HepG2 (cell line): Measurements from ENCODE around the gene COBL. TPM values are rescaled to one million over a fixed set of nuclear protein-coding genes. Genes with fewer than 3 reads are reported as not detected.

ENCODE experiments used
- ATF7-NPFF ChIP-seq: sonication (generic); formaldehyde crosslinking; IDR thresholded peaks from 2 replicates; pipeline ENCODE4 v1.8.1; 2023; ENCODE audit warnings: mild to moderate bottlenecking, low read depth, missing genetic modification reagents, moderate library complexity
- CBX2 ChIP-seq, 2 experiments: fragments of 200-600 bp in 1 of 2; sonication (generic); formaldehyde crosslinking in 1 of 2; IDR thresholded peaks; 2 replicates each; pipeline versions ENCODE4 v1.7.0 to v1.8.1; 2018 to 2022; ENCODE audit warnings: low read depth in 2 of 2, low read length in 1 of 2, mild to moderate bottlenecking in 1 of 2, missing genetic modification reagents in 1 of 2
- HNF1A ChIP-seq, 2 experiments: sonication (generic) in 1 of 2; formaldehyde crosslinking in 1 of 2; IDR thresholded peaks; 2 replicates each; pipeline versions ENCODE4 v1.4.0 to v1.6.1; 2016 to 2020; ENCODE audit warnings: borderline replicate concordance in 1 of 2, low read depth in 1 of 2, mild to moderate bottlenecking in 1 of 2, missing genetic modification reagents in 1 of 2
- HNRNPL ChIP-seq: fragments of 200-400 bp; formaldehyde crosslinking; IDR thresholded peaks from 2 replicates; pipeline ENCODE4 v1.6.1; 2017; ENCODE audit warnings: mild to moderate bottlenecking, low read depth, low read length
- JUNB ChIP-seq: sonication (generic); formaldehyde crosslinking; IDR thresholded peaks from 2 replicates; pipeline ENCODE4 v1.8.0; 2022; ENCODE audit warnings: missing genetic modification reagents, mild to moderate bottlenecking, borderline replicate concordance
- KDM1A ChIP-seq: IDR thresholded peaks from 2 replicates; pipeline ENCODE4 v1.6.1; 2016; ENCODE audit warnings: missing compliant biosample characterization
- MEF2D ChIP-seq: sonication (generic); formaldehyde crosslinking; IDR thresholded peaks from 2 replicates; pipeline ENCODE4 v1.5.1; 2020; ENCODE audit warnings: mild to moderate bottlenecking, missing genetic modification reagents
- NR2F2 ChIP-seq: IDR thresholded peaks from 2 replicates; pipeline ENCODE4 v1.6.1; 2012; ENCODE audit warnings: low read depth, inconsistent platforms, borderline replicate concordance
- PAX8 ChIP-seq: sonication (generic); formaldehyde crosslinking; IDR thresholded peaks from 2 replicates; pipeline ENCODE4 v1.8.0; 2022; ENCODE audit warnings: mild to moderate bottlenecking, missing genetic modification reagents, borderline replicate concordance
- RFXAP ChIP-seq: sonication (generic); formaldehyde crosslinking; IDR thresholded peaks from 2 replicates; pipeline ENCODE4 v1.4.0; 2020; ENCODE audit warnings: missing genetic modification reagents, borderline replicate concordance
- ZNF124 ChIP-seq: sonication (generic); formaldehyde crosslinking; IDR thresholded peaks from 2 replicates; pipeline ENCODE4 v1.4.0; 2020; ENCODE audit warnings: missing genetic modification reagents
- ZNF263 ChIP-seq: sonication (generic); formaldehyde crosslinking; IDR thresholded peaks from 2 replicates; pipeline ENCODE4 v1.4.0; 2020; ENCODE audit warnings: missing genetic modification reagents
- ZNF282 ChIP-seq: fragments of 450-650 bp; IDR thresholded peaks from 2 replicates; pipeline ENCODE4 v1.6.1; 2018; ENCODE audit not compliant: partially characterized antibody
- ZNF432 ChIP-seq: sonication (generic); formaldehyde crosslinking; IDR thresholded peaks from 2 replicates; pipeline ENCODE4 v1.5.0; 2020; ENCODE audit warnings: missing genetic modification reagents, mild to moderate bottlenecking, borderline replicate concordance
- ZNF556 ChIP-seq: sonication (generic); formaldehyde crosslinking; IDR thresholded peaks from 2 replicates; pipeline ENCODE4 v1.4.0; 2020; ENCODE audit warnings: mild to moderate bottlenecking, missing genetic modification reagents, borderline replicate concordance
- ZNF7 ChIP-seq: IDR thresholded peaks from 2 replicates; pipeline ENCODE4 v1.6.1; 2016; ENCODE audit warnings: missing biosample characterization, missing genetic modification reagents
- ZNF709 ChIP-seq: sonication (generic); formaldehyde crosslinking; IDR thresholded peaks from 2 replicates; pipeline ENCODE4 v1.5.0; 2020; ENCODE audit warnings: mild to moderate bottlenecking, missing genetic modification reagents
- polyA plus RNA-seq, 8 experiments: library from polyadenylated mRNA; depleted of rRNA in 3 of 8; stranded (reverse) in 7 of 8; unstranded in 1 of 8; fragments of >200 nt; fragmentation: Illumina TruSeq in 4 of 8; extraction: Trizol in 4 of 8; gene quantifications; 2 replicates each; pipeline versions ENCODE4 v1.2.1 to v1.2.3, GENCODE V29; 2011 to 2016; ENCODE audit warnings: low read depth in 4 of 8, missing spikeins in 1 of 8, mixed read lengths in 1 of 8; ENCODE audit not compliant: insufficient read depth in 1 of 8
- total RNA-seq, 5 experiments: library from RNA; depleted of rRNA; stranded (reverse); fragments of >200 nt; fragmentation: Illumina TruSeq; extraction: Trizol; gene quantifications; 2 replicates each; pipeline ENCODE4 v1.2.3, GENCODE V29; 2016; ENCODE audit warnings: low read depth in 1 of 5
- TF ChIP-seq, protein P1 (sequence below): sonication (generic); formaldehyde crosslinking; IDR thresholded peaks from 2 replicates; pipeline ENCODE4 v1.5.1; 2020; ENCODE audit warnings: mild to moderate bottlenecking, missing genetic modification reagents, moderate library complexity

COBL gene
- total and polyA plus RNA-seq, 2 of the 13 experiments (the other 11 are each of a cell fraction or from before 2014, with no cell fraction given): 3.8 to 4.9 TPM

GRCh38 chr7:51316666-51317581 lies at the start of gene COBL (continued):
- TF ChIP-seq ATF7-NPFF (CRISPR knock-in tag): no peak
- no peak for TF ChIP-seq PAX8 (CRISPR knock-in tag)
- TF ChIP-seq ZNF432 (CRISPR knock-in tag): no peak
- TF ChIP-seq ZNF556 (CRISPR knock-in tag): peak; percentile 52; the same call in 1 of the 2 replicates
- TF ChIP-seq ZNF124 (CRISPR knock-in tag): no peak
- no peak for TF ChIP-seq RFXAP
- TF ChIP-seq MEF2D: no peak
- no peak for TF ChIP-seq HNF1A (IDR thresholded peaks at IDR 0.05; ENCODE audit: low read depth)
- TF ChIP-seq HNF1A (CRISPR knock-in tag; IDR thresholded peaks at IDR 0.05; ENCODE audit: borderline replicate concordance): no peak
- no peak for TF ChIP-seq KDM1A (CRISPR knock-in tag)
- no peak for TF ChIP-seq ZNF7
- peak; percentile 80 for TF ChIP-seq ZNF263
- TF ChIP-seq ZNF282: no peak
- no peak for TF ChIP-seq NR2F2
- no peak for TF ChIP-seq CBX2 (IDR thresholded peaks at IDR 0.05; ENCODE audit: low read depth, low read length)
- no peak for TF ChIP-seq CBX2 (CRISPR knock-in tag; IDR thresholded peaks at IDR 0.05; ENCODE audit: low read depth)
- TF ChIP-seq HNRNPL: peak; percentile 75; the same call in 1 of the 2 replicates
- TF ChIP-seq JUNB (CRISPR knock-in tag): no peak
- TF ChIP-seq ZNF709: no peak
- TF ChIP-seq, protein P1, sequence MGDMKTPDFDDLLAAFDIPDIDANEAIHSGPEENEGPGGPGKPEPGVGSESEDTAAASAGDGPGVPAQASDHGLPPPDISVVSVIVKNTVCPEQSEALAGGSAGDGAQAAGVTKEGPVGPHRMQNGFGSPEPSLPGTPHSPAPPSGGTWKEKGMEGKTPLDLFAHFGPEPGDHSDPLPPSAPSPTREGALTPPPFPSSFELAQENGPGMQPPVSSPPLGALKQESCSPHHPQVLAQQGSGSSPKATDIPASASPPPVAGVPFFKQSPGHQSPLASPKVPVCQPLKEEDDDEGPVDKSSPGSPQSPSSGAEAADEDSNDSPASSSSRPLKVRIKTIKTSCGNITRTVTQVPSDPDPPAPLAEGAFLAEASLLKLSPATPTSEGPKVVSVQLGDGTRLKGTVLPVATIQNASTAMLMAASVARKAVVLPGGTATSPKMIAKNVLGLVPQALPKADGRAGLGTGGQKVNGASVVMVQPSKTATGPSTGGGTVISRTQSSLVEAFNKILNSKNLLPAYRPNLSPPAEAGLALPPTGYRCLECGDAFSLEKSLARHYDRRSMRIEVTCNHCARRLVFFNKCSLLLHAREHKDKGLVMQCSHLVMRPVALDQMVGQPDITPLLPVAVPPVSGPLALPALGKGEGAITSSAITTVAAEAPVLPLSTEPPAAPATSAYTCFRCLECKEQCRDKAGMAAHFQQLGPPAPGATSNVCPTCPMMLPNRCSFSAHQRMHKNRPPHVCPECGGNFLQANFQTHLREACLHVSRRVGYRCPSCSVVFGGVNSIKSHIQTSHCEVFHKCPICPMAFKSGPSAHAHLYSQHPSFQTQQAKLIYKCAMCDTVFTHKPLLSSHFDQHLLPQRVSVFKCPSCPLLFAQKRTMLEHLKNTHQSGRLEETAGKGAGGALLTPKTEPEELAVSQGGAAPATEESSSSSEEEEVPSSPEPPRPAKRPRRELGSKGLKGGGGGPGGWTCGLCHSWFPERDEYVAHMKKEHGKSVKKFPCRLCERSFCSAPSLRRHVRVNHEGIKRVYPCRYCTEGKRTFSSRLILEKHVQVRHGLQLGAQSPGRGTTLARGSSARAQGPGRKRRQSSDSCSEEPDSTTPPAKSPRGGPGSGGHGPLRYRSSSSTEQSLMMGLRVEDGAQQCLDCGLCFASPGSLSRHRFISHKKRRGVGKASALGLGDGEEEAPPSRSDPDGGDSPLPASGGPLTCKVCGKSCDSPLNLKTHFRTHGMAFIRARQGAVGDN (CRISPR knock-in tag): peak; percentile 59
